HG02588 (cell line): Measurements from ENCODE around the gene FAM9A.
"Not testable (repeated sequence)": the region's sequence is repeated elsewhere in the genome, so short reads cannot be mapped to it uniquely, and the experiment has no call there.

ENCODE experiments used
- ATAC-seq: cut with Tn5 transposase; IDR thresholded peaks from one replicate; pipeline ENCODE4 v1.9.1; 2021; ENCODE audit warnings: mild to moderate bottlenecking, moderate library complexity; ENCODE audit not compliant: unreplicated experiment

FAM9A gene

GRCh38 chrX:8805046-8805445 lies 3.9 kb upstream of the FAM9A start:
- no peak for ATAC-seq

GRCh38 chrX:8803326-8803725 lies 2.1 kb upstream of the FAM9A start:
- ATAC-seq, result no peak

GRCh38 chrX:8800351-8800750 lies 832 bp downstream of the FAM9A start:
- ATAC-seq, result not testable (repeated sequence)

DNA sequence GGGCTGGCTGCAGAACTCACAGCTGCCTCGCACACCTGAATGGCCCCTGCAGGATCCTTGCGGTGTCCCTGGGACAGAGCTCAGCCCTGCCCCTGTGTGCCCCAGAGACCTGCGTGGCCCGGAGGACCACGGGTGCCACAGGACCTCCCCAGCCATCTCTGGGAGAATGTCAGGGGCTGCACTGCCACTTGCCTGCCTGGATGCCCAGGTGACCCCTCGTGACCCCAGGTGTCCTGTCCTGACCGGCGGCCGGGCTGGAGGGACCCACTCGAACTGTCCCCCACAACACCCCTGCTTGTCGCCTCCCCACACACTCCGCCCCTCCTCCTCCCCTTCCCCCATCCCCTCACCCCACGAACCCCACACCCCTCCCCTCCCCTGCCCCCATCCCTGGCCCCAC lies 1.9 kb downstream of the FAM9A start:
- not testable (repeated sequence) for ATAC-seq

- ATAC-seq, result not testable (repeated sequence)
Measured at GRCh38 chrX:8798702-8799101, 2.5 kb downstream of the FAM9A start.

DNA sequence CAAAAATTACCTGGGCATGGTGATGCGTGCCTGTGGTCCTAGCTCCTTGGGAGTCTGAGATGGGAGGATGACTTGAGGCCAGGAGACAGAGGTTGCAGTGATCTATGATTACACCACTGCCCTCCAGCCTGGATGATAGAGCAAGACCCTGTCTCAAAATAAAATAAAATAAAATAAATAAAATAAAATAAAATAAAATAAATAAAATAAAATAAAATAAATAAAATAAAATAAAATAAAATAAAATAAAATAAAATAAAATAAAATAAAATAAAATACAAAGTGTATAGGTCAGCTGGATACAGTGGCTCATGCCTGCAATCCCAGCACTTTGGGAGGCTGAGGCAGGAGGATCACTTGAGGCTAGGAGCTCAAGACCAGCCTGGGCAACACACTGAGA lies 14.1 kb downstream of the FAM9A start:
- ATAC-seq, result not testable (repeated sequence)

GRCh38 chrX:8784162-8784561 lies 17.0 kb downstream of the FAM9A start:
- ATAC-seq, result no peak

GRCh38 chrX:8783714-8784098 lies 17.5 kb downstream of the FAM9A start:
- no peak for ATAC-seq

DNA sequence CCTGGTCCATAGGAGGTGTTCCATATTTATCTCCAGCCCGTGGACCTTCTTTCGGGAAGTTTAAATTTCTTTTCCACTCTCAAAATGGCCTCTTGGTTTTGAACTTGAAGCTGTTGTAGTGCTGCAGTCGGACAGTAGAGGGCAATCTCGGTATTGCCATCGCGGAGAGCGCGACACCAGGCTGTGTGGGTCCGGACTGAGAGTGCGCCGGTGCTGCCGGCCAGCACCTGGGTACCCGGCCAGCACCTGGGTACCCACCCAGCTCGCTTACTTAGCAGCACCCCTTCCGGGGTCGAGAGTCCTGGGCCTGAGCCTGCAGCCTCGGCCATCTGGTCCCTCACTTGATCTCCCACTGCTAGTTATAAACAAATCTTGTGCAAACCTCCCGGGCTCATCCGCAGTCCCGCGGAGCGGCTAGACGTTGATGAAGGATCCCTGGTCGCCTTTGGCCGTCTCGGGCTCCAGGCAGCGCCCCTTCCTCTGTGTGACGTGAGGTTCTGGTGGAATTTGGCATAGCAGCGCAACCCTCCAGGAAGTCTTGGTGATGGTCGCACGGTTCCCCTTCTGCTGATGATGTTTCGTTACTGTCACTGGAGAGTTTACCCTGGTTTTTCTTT lies 18.0 kb downstream of the FAM9A start:
- ATAC-seq, result no peak

DNA sequence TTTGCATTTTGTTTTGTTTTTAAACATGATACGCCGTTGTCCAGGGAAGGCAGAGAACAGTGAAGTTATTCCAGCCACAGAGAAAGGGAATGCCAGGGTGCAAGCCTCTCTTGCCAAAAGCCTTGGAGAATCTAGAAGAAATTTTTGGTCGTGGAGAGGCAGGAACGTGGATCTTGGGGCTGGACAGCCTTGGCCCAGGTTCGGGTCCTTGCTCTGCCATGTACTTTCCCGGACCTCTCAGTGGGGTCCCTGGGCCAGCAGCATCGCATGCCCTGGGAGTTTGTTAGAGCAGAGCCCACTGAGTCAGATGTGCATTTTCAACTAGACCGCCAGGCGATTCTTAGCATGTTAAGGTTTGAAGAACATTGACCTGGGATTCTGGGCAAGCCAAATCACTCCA lies 18.6 kb downstream of the FAM9A start:
- no peak for ATAC-seq

DNA sequence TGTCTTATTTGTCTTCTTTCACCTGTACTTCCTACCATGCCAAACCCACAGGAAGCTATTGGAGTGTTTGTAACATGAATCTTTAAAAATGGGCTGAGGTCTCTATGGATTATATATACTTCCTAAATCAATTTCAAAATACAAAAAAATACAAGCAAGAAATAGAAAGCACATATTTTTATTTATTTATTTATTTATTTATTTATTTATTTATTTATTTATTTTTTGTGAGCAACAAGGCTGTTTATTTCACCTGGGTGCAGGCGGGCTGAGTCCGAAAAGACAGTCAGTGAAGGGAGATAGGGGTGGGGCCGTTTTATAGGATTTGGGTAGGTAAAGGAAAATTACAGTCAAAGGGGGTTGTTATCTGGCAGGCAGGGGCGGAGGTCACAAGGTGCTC lies 19.3 kb downstream of the FAM9A start:
- not testable (repeated sequence) for ATAC-seq

DNA sequence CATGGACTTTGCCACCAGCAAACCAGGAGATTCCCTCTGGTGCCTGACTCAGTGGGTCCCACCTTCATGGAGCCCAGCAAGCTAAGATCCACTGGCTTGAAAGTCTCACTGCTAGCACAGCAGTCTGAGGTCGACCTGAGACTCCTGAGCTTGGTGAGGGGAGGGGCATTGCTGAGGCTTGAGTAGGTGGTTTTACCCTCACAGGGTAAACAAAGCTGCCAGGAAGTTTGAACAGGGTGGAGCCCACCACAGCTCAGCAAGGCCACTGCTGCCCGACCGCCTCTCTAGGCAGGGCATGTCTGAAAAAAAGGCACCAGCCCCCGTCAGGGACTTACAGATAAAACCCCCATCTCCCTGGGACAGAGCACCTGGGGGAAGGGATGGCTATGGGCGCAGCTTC lies 28.1 kb downstream of the FAM9A start:
- ATAC-seq, result no peak

- ATAC-seq, result no peak
Measured at GRCh38 chrX:8760021-8760420, 41.2 kb downstream of the FAM9A start.

DNA sequence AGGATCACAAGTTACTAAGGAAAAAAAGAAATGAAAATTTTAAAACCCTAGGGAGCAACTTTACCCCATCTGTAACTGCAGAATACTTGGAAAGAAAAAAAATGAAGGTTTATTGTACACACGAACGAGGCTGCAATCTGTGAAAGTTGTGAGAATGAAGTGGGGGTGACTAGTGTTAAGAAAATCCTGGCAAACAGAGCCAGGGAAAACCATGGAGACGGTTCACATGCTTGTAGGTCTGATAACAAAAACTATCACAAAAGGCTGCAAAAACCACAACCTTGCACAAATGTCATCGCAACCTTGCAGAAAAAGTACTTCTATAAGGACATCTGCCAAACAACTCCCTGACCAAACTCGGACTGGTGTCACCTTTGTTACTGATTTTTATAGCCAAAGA lies 42.5 kb downstream of the FAM9A start:
- ATAC-seq, result not testable (repeated sequence)

DNA sequence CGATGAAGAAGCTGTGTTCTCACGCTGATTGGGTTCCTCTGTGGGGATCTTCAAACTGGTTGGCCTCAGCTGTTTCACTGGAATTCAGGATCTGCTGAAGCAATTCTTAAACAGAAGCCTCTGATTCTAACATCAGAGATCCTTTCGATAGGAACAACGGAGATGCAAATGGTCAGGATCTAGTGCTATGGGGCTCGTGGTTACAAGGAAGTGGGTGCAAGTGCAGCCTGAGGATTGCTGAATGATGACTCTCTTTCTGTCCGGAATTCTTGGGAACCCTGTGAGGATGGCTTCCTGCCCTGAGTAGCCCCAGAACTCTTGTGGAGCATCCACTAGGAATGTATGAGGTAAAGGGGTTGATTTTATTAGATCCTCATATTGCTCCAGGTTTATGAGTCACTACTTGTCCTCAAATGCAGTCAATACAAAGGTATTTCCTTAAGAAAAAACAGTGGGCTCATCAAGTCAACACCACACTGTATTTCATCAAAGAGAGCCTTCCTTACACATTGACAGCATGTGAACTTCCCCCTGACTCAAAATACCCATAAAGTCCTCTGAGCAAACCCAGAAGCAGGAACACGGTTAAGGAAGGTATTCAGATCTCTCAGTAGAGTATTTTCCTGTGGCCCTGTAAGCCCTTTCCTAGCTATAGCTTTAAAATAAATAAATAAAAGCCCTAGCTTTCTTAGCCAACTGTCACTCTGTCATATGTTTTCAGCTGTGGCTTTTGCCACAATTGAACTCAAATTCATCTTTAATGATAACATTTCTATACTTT lies 43.4 kb downstream of the FAM9A start:
- not testable (repeated sequence) for ATAC-seq

DNA sequence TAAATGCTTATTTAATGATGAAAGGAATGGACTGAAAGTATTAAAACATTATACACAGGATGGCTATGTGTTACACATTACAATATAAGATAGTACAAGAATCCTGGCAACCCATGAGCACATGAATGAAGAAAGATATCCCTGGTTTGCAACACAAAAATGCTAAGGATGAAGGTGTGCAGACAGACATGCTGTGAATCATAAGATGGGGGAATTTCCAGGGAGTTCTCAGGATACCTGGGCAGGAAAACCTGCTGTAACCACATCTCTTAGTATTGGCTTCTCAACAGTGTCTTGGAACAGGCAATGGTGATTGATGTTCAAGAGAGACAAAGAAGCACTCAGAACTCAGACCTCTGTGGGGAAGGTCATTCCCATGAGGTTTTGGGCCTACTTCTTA lies 45.4 kb downstream of the FAM9A start:
- no peak for ATAC-seq

DNA sequence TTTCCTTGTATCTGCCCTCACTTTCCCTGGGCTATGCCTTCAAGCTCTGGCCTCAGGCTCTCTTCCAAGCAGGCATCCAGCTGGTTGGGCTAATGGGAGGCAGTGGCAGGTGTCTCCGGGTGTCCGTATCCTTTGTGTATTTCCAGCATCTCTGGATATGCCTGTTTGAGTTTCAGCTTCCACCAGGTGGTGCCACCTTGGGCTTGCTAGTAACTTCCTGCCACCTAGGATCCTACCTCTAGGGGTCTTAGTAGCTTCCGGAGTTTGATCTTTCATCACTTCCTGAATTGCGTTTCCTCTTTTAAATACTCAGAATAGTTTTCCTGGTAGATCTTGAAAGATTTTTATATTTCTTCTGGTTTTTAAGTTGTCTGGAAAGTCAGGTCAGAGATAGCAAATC lies 46.1 kb downstream of the FAM9A start:
- no peak for ATAC-seq

DNA sequence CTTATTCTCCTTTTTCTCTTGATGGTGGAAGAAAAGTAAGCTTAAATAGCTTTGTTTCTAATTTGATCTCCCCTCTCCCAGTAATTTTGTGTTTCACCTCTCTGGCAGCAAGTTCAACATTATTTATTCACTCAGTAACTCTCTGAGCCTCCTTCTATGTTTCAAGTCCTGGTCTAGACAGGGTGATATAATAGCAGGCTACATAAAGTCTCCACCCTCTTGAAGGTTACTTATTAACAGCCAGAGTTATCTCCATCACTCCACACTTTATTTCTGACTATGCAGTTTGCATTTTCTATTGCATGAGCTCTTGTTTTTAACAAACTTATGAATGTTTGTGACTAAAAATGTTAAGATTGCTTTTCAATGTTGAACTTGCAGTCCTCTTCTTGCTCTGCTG lies 51.5 kb downstream of the FAM9A start:
- ATAC-seq, result no peak

DNA sequence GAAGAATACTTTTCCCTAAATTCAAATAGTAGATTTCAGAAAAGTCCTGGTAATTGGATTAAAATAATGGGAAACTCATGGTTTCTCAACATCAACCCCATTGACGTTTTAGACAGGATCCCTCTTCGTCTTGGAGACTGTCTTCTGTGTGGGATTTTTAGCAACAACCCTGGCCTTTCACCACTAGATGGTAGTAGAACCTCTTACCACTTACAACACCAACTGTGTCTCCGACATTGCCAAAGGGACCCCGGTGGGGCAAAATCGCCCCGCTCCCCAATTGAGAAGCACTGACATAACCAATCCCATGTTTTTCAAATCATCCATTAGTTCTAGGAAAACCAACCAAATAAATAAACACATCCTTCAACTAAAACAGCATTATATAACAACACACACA lies 52.3 kb downstream of the FAM9A start:
- ATAC-seq, result no peak

- no peak for ATAC-seq
Measured at GRCh38 chrX:8743126-8743732, 58.0 kb downstream of the FAM9A start.

DNA sequence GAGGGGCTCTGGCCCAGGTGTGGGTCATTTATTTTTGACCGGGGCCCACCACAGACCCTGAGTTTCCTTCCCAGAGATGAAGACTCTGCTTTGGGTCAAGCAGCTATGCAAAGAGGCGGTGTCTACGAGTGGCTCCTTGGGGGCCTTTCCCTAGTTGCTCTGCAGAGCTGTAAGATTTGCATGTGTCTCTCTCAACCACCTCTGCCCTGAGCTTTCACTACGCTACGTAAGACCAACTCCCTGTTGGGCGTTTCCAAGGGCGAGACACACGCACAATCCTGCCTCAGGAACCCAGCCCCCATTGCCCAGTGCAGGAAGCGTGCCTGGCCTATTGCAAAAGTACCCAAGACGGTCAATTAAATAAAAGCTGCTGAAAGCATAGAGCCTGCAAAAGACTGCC lies 59.2 kb downstream of the FAM9A start:
- no peak for ATAC-seq
